ENCODE results near the gene TAF8. TPM values are rescaled to one million over a fixed set of nuclear protein-coding genes. Genes with fewer than 3 reads are reported as not detected.

The TAF8 gene
- polyA plus RNA-seq, 1 of the 3 experiments (the other 2 are of a cell fraction): 27.8 TPM

GRCh38 chr6:42040856-42041480 is 9.4 kb upstream of the TAF8 start:
- peaks cover 2 to 3% of the 10 kb centered on the region in 2 experiments; a peak in 2 of 4 replicates for H3K4me1 ChIP-seq (ENCODE audit: control insufficient read depth in 1 of 2, insufficient read depth in 2 of 2, low read depth in 1 of 2, low read length in 1 of 2)
- H3K4me2 ChIP-seq: no peak overlapping the region
- peaks cover 3% of the 10 kb centered on the region for H3F3A ChIP-seq (replicated peaks; ENCODE audit: insufficient read depth)
- no peaks in the 10 kb centered on the region for H3K36me3 ChIP-seq (replicated peaks in 1 of 2; ENCODE audit: control insufficient read depth in 1 of 2, insufficient read depth in 2 of 2, low read length in 1 of 2)
- ChIA-PET POLR2A (no interaction called here), CTCF (interaction anchor here (0.9 to 9.1 kb wide), 8 partner anchors 10 to 256 kb away, joined by 3 to 118 read pairs (median 26); partner anchors contain the start of genes BYSL, CCND3, MED20 and PRICKLE4)
- H3K9me2 ChIP-seq: no peaks in the 10 kb centered on the region
- no peak for DNase-seq
- no peak overlapping the region for H2AFZ ChIP-seq (ENCODE audit: low read depth)
- H3K4me3 ChIP-seq (ENCODE audit: low read depth in 2 of 2, low read length in 1 of 2): no peak overlapping the region
- no peak for TF ChIP-seq GABPA (IDR thresholded peaks at IDR 0.05; ENCODE audit: low read depth)
- TF ChIP-seq ZBTB33 (IDR thresholded peaks at IDR 0.05; ENCODE audit: borderline replicate concordance, low read depth): no peak
- no peak for TF ChIP-seq MXI1 (IDR thresholded peaks at IDR 0.05; ENCODE audit: low read depth, low read length)
- no peak for TF ChIP-seq RAD21 (IDR thresholded peaks at IDR 0.05; ENCODE audit: low read length)
- no peak for TF ChIP-seq IRF3 (IDR thresholded peaks at IDR 0.05; ENCODE audit: low read depth, low read length)
- TF ChIP-seq TCF12 (IDR thresholded peaks at IDR 0.05): no peak
- no peak for TF ChIP-seq FOSL2 (IDR thresholded peaks at IDR 0.05; ENCODE audit: borderline replicate concordance, low read depth)
- no peaks in the 10 kb centered on the region for H3K9me3 ChIP-seq
- WGBS (ENCODE audit: low lambda C conversion rate): 93% methylated on average over 3 of the region's 3 CpGs
- H3K27ac ChIP-seq (ENCODE audit: low read depth in 2 of 2, low read length in 1 of 2): no peak overlapping the region
- H4K20me1 ChIP-seq (ENCODE audit: insufficient read depth): no peaks in the 10 kb centered on the region
- H3K79me2 ChIP-seq (ENCODE audit: insufficient read depth): no peaks in the 10 kb centered on the region
- no peak overlapping the region for H3K9ac ChIP-seq
- H3K27me3 ChIP-seq (ENCODE audit: insufficient read depth): no peaks in the 10 kb centered on the region

- Histone ChIP-seq H3K27ac (ENCODE audit: low read depth in 2 of 2, low read length in 1 of 2) (no peak overlapping the region), H2AFZ (ENCODE audit: low read depth) (no peak overlapping the region), H3F3A (replicated peaks; ENCODE audit: insufficient read depth) (peaks cover 5% of the 10 kb centered on the region), H3K79me2 (ENCODE audit: insufficient read depth) (no peaks in the 10 kb centered on the region), H3K36me3 (replicated peaks in 1 of 2; ENCODE audit: control insufficient read depth in 1 of 2, insufficient read depth in 2 of 2, low read length in 1 of 2) (no peaks in the 10 kb centered on the region), H3K9ac (no peak overlapping the region), H3K4me2 (no peak overlapping the region), H3K9me3 (no peaks in the 10 kb centered on the region), H3K4me1 (ENCODE audit: control insufficient read depth in 1 of 2, insufficient read depth in 2 of 2, low read depth in 1 of 2, low read length in 1 of 2) (peaks cover 2 to 9% of the 10 kb centered on the region in 2 experiments; a peak in 2 of 4 replicates), H3K4me3 (ENCODE audit: low read depth in 2 of 2, low read length in 1 of 2) (no peak overlapping the region), H3K27me3 (ENCODE audit: insufficient read depth) (no peaks in the 10 kb centered on the region), H3K9me2 (no peaks in the 10 kb centered on the region), H4K20me1 (ENCODE audit: insufficient read depth) (no peaks in the 10 kb centered on the region)
- ChIA-PET CTCF (interaction anchor here (0.7 to 9.1 kb wide), 7 partner anchors 11 to 257 kb away, joined by 3 to 118 read pairs (median 35); partner anchors contain the start of genes BYSL, CCND3, MED20 and PRICKLE4), POLR2A (no interaction called here)
- TF ChIP-seq TEAD4 (IDR thresholded peaks at IDR 0.05; ENCODE audit: borderline replicate concordance, insufficient read depth): no peak
- WGBS (ENCODE audit: low lambda C conversion rate): 88% methylated on average over 7 of the region's 7 CpGs
- no peak for DNase-seq
These were observed 8.8 kb upstream of the TAF8 start for GRCh38 chr6:42041481-42042053.

Measured in SK-N-SH (cell line).